Neural cell (in vitro differentiated cells): Measurements from ENCODE around the gene FNDC11. TPM values are rescaled to one million over a fixed set of nuclear protein-coding genes. Genes with fewer than 3 reads are reported as not detected.

Experiments used
- polyA plus RNA-seq: library from polyadenylated mRNA; depleted of rRNA; stranded (reverse); fragments of >200 nt; gene quantifications from 2 replicates; pipeline ENCODE4 v1.2.3, GENCODE V29; 2014

FNDC11 gene
- polyA plus RNA-seq, 1 donor from 2014 or later: 1.9 TPM

Other genes starting within 250 kb of the FNDC11 start
- gene CHRNA4, start 192.8 kb upstream of the FNDC11 start, polyA plus RNA-seq: 6.8 and 10.5 TPM in 2 replicates
- gene KCNQ2, start 81.5 kb upstream of the FNDC11 start, polyA plus RNA-seq: 84.7 and 88.8 TPM in 2 replicates
- gene EEF1A2, start 55.1 kb upstream of the FNDC11 start, polyA plus RNA-seq: 208 and 260 TPM in 2 replicates
- gene PPDPF, start 33.4 kb upstream of the FNDC11 start, polyA plus RNA-seq: 95.1 and 106 TPM in 2 replicates
- not detected in 2 replicates for gene PTK6, start 16.8 kb upstream of the FNDC11 start, polyA plus RNA-seq
- not detected in 2 replicates for gene SRMS, start 6.4 kb upstream of the FNDC11 start, polyA plus RNA-seq
- gene HELZ2, start 20.1 kb downstream of the FNDC11 start, polyA plus RNA-seq: 0.40 and 1.3 TPM in 2 replicates
- gene GMEB2, start 72.9 kb downstream of the FNDC11 start, polyA plus RNA-seq: 13.7 and 14.1 TPM in 2 replicates
- 268 and 322 TPM in 2 replicates for gene STMN3, start 99.3 kb downstream of the FNDC11 start, polyA plus RNA-seq
- gene RTEL1, start 104.2 kb downstream of the FNDC11 start, polyA plus RNA-seq: 29.2 and 31.9 TPM in 2 replicates
- 9.4 TPM in 1 of 2 replicates, not detected in the other for gene TNFRSF6B, start 142.5 kb downstream of the FNDC11 start, polyA plus RNA-seq
- gene ARFRP1, start 153.8 kb downstream of the FNDC11 start, polyA plus RNA-seq: 70.9 and 78.0 TPM in 2 replicates
- gene ZGPAT, start 153.9 kb downstream of the FNDC11 start, polyA plus RNA-seq: 60.8 and 67.5 TPM in 2 replicates
- gene LIME1, start 182.5 kb downstream of the FNDC11 start, polyA plus RNA-seq: 65.2 and 83.6 TPM in 2 replicates
- gene SLC2A4RG, start 185.6 kb downstream of the FNDC11 start, polyA plus RNA-seq: 52.1 and 61.8 TPM in 2 replicates